Epidermal melanocyte (primary cell): ENCODE results near the gene MYCN.

Experiments
- DNase-seq: peaks from one replicate; pipeline ENCODE4 v3.0.0; 2011; ENCODE audit warnings: low spot score; ENCODE audit not compliant: insufficient read length

MYCN gene

GRCh38 chr2:15974565-15975260 lies 34.4 kb downstream of the MYCN start:
- no peak for DNase-seq

GRCh38 chr2:15975261-15975600 lies 34.9 kb downstream of the MYCN start:
- DNase-seq, result no peak

- no peak for DNase-seq
These were observed 35.3 kb downstream of the MYCN start for GRCh38 chr2:15975676-15976075.

GRCh38 chr2:15976354-15976753 lies 36.0 kb downstream of the MYCN start:
- DNase-seq, result no peak

GRCh38 chr2:15979051-15979758 lies 38.9 kb downstream of the MYCN start:
- DNase-seq, result no peak

- DNase-seq, result no peak
These were observed 39.6 kb downstream of the MYCN start for GRCh38 chr2:15979759-15980604.

GRCh38 chr2:15980605-15981098 lies 40.3 kb downstream of the MYCN start:
- DNase-seq, result no peak

- DNase-seq, result no peak
These were observed 41.3 kb downstream of the MYCN start for GRCh38 chr2:15981646-15982045.

- DNase-seq, result no peak
These were observed 42.1 kb downstream of the MYCN start for GRCh38 chr2:15982285-15983044.

- DNase-seq, result no peak
These were observed 43.1 kb downstream of the MYCN start for GRCh38 chr2:15983496-15983895.

GRCh38 chr2:15984368-15985255 lies 44.3 kb downstream of the MYCN start:
- DNase-seq, result no peak

GRCh38 chr2:15985531-15985930 lies 45.2 kb downstream of the MYCN start:
- DNase-seq, result no peak

- no peak for DNase-seq
These were observed 45.8 kb downstream of the MYCN start for GRCh38 chr2:15986068-15986560.

GRCh38 chr2:15986644-15987043 lies 46.3 kb downstream of the MYCN start:
- DNase-seq, result no peak

- no peak for DNase-seq
These were observed 48.4 kb downstream of the MYCN start for GRCh38 chr2:15988733-15989132.

GRCh38 chr2:15989559-15989958 lies 49.2 kb downstream of the MYCN start:
- no peak for DNase-seq

GRCh38 chr2:15990151-15991101 lies 50.1 kb downstream of the MYCN start:
- DNase-seq, result no peak

GRCh38 chr2:15991231-15991630 lies 50.9 kb downstream of the MYCN start:
- no peak for DNase-seq
